GM12891 (cell line): Measurements from ENCODE around the gene IGF1R.

Source experiments
- POLR2A ChIP-seq: IDR thresholded peaks from 2 replicates; pipeline ENCODE4 v1.6.1; 2011; ENCODE audit warnings: low read depth, low read length, control low read depth
- POLR2AphosphoS5 ChIP-seq: IDR thresholded peaks from 2 replicates; pipeline ENCODE4 v1.6.1; 2011; ENCODE audit warnings: low read depth, low read length, control low read depth

- TF ChIP-seq POLR2AphosphoS5: no peak
- no peak for TF ChIP-seq POLR2A
These were observed 194.6 kb downstream of the IGF1R start for GRCh38 chr15:98842973-98843285.
